Hypothalamus (tissue), 51 donors: ENCODE data around the gene SPEM3.

ENCODE experiments used
- DNase-seq, 51 donors: peaks; one replicate each; lab custom pipeline; 2025; lab: John Stamatoyannopoulos, UW

SPEM3 gene

GRCh38 chr17:7403727-7403976 lies 25.0 kb upstream of the SPEM3 start:
- DNase-seq: peak in 5 of 51 donors; percentile 56 to 84 (median 65)

GRCh38 chr17:7403977-7404736 lies 24.5 kb upstream of the SPEM3 start, which contains the start of gene TMEM256:
Gene TMEM256 (minus strand): TSS chr17:7404097. CDS start chr17:7404084, 13 bp downstream.
- peak; percentile 89 to 100 (median 99) for DNase-seq

GRCh38 chr17:7404737-7405349 lies 23.8 kb upstream of the SPEM3 start:
- DNase-seq: peak in 24 of 51 donors; percentile 39 to 98 (median 78)

GRCh38 chr17:7405350-7406234 lies 23.1 kb upstream of the SPEM3 start:
- DNase-seq: peak in 21 of 51 donors; percentile 10 to 59 (median 37)

GRCh38 chr17:7406235-7406825 lies 22.3 kb upstream of the SPEM3 start:
- DNase-seq: peak in 4 of 51 donors; percentile 11 to 16 (median 15)

- DNase-seq: peak in 1 of 51 donors; percentile 19
Measured at GRCh38 chr17:7407082-7407481, 21.6 kb upstream of the SPEM3 start.

GRCh38 chr17:7407485-7408251 lies 21.0 kb upstream of the SPEM3 start, which contains the start of gene NLGN2:
Gene NLGN2 (plus strand): TSS chr17:7407845. CDS start chr17:7408256, 411 bp downstream.
- no peak for DNase-seq

GRCh38 chr17:7408252-7408727 lies 20.4 kb upstream of the SPEM3 start:
- no peak for DNase-seq

- DNase-seq: no peak
Measured at GRCh38 chr17:7408863-7409262, 19.8 kb upstream of the SPEM3 start.

- DNase-seq: no peak
Measured at GRCh38 chr17:7409716-7410115, 18.9 kb upstream of the SPEM3 start.

GRCh38 chr17:7410634-7411426 lies 17.8 kb upstream of the SPEM3 start:
- no peak for DNase-seq

GRCh38 chr17:7411427-7411750 lies 17.3 kb upstream of the SPEM3 start:
- DNase-seq: no peak

GRCh38 chr17:7413346-7413985 lies 15.2 kb upstream of the SPEM3 start:
- no peak for DNase-seq

- peak in 1 of 51 donors; percentile 4 for DNase-seq
Measured at GRCh38 chr17:7414837-7415236, 13.8 kb upstream of the SPEM3 start.

- no peak for DNase-seq
Measured at GRCh38 chr17:7415784-7416183, 12.9 kb upstream of the SPEM3 start.

- no peak for DNase-seq
Measured at GRCh38 chr17:7416323-7416722, 12.3 kb upstream of the SPEM3 start.

GRCh38 chr17:7417056-7417655 lies 11.5 kb upstream of the SPEM3 start:
- no peak for DNase-seq

GRCh38 chr17:7418472-7419152 lies 10.0 kb upstream of the SPEM3 start:
- DNase-seq: no peak
